Amniotic epithelial cell (primary cell): ENCODE data around the gene PRKD3.
A peak's percentile ranks its signal among the peaks of the same experiment; 100 is the strongest.

ENCODE experiments used
- DNase-seq: peaks from one replicate; pipeline ENCODE4 v3.0.0-alpha.2; 2010; ENCODE audit warnings: low read depth

The PRKD3 gene

DNA sequence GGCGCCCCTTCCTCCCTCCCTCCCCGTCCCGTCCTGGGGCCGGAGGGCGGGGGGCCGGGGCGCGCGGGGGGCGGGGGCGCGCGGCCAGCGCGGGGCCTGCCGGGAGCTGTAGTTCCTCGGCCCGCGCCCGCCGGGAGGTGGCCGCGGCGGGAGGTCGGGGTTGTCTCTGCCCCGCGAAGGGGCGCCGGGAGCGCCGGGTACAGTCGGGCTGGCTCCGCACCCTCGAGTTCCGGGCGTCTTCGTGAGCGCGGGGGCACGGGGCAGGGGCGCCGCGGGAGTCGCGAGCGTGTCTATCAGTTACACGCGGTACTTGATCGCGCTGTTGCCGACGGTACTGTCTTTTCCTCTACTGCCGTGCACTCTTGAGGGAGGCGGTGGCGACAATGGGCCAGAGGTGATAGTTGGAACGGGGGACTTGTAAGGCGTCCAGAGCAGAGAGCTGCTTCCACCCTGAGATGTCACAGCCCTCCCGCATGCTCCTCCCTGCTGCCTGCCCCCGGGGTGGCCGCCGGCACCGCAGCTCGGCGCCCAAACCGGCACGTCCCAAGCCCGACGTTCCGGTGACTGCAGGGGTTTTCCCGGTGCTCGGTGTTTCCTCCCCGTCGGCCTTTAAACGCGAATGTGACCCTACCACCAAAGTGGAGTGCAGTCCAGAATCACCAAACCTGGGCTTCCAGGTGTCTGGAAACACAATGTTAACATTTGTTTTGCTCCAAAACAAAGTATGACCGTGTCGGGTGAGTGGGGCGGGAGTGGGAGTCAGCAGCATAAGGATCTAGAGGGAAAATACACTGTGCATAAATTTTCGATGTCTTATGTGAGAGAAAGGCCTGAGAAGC lies at the start of gene PRKD3:
PRKD3 (minus strand) TSS at position 48 of the 839 bp plus-strand sequence. CDS start 8,309 bp downstream, outside the sequence.
- DNase-seq: peak; percentile 31

GRCh38 chr2:37372000-37372399 lies 47.4 kb upstream of the PRKD3 start:
- DNase-seq: no peak

- no peak for DNase-seq
These were observed 46.0 kb upstream of the PRKD3 start for GRCh38 chr2:37370666-37371065.

DNA sequence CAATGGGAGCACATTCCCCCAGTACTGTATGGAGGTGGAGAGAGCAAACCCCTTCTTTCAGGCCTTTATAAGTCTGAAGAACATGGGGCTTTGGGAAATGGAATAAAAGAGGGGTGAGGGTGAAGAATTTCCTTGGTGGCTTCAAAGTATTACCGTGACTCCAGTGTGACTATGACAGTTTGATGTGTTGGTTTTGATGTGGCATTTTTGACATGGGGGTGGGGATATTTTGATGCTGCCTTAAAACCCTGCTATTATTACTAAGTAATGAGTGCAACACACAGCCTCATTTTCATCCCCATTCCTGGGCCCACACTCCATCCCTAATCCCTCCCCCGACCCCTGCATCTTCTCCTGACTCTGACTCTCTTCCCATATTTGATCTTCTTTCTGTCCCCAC lies 43.4 kb upstream of the PRKD3 start:
- no peak for DNase-seq

DNA sequence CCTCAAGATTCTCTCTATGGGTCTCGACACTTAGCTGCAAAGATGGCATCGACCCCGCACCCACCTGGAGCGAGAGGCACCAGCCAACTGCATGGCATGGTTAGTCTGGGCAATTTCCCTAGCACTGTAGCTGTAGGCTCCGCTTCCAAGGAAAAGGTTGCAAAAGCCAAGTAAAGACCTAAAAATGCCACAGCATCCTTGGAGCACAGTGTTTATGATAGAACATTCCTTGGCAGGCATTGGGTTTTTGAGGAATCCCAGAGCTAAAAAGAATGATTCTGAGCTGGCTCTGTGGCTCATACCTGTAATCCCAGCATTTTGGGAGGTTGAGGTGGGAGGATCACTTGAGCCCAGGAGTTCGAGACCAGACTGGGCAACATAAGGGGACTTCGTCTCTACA lies 42.7 kb upstream of the PRKD3 start:
- peak; percentile 27 for DNase-seq

DNA sequence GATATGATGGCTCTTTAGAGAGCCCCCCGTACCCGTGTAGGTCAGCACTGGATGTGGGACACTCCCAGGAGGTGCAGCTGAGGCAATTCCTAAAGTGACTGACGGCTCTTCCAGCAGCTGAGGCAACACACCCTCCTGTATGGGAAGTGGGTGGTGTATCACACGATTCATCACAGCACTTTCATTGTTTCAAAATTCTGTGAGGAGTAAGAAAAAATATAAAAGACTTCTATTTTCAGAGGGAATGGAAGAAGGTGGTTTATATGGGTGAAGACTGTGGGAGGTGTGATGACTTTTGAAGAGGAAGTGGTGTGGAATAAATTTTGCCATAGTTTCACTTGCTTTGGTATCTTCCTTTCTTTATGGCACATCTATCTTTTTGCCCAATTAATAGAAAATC lies 42.1 kb upstream of the PRKD3 start:
- DNase-seq: no peak

GRCh38 chr2:37365669-37366068 lies 41.0 kb upstream of the PRKD3 start:
- DNase-seq: peak; percentile 7

DNA sequence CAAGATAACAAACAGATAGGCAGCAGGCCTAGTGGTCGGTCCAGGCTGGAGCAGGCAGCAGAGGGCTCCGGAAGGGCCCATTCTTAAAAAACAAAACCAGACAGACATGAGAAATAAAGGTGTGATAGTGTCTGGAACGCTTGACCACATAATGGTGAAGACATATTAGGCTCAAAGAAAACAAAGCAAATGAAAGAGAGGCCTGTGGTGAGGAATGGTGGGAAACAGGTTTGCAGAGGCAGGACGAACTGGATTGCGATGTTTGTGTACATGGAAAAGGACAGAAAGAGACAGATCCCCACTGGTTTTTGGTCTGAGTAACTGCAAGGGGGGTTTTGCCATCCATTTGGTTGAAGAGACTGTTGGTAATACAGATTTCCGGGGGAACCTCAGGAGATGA lies 39.7 kb upstream of the PRKD3 start:
- DNase-seq: no peak

DNA sequence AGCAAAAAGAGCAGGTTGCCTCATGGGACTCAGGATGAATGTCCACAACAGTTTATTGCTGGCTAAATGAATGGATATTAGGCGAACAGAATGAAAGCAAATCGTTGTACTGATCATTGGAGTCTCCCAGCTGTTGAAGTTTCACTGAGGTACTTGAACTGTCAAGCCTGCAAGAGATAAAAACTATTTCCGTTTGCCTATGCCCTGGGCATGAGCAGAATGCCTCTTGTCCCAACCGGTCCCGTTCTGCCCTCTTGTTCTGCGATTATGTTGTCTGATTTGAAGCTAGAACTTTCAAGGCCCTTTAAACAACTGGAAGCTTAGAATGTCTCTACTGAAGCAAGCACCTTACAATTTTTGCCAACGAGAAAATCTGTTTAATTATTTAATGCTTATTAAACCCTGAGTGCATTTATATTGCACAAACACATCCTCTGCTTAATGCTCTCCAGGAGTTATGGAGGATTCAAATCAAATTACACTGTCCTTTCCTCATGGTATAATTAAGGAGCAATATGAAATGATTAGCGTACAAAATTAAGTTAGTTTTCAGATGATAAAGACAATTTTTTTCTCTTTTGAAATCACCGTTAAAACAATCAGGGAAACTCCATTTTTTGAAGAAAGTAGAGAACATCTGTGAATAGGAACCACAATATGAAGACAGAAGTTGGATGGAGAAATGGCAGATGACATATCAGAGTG lies 37.5 kb upstream of the PRKD3 start:
- no peak for DNase-seq

- no peak for DNase-seq
These were observed 36.7 kb upstream of the PRKD3 start for GRCh38 chr2:37361216-37361815.

- no peak for DNase-seq
These were observed 33.8 kb upstream of the PRKD3 start for GRCh38 chr2:37358466-37358865.

GRCh38 chr2:37357530-37357929 lies 32.9 kb upstream of the PRKD3 start:
- no peak for DNase-seq

DNA sequence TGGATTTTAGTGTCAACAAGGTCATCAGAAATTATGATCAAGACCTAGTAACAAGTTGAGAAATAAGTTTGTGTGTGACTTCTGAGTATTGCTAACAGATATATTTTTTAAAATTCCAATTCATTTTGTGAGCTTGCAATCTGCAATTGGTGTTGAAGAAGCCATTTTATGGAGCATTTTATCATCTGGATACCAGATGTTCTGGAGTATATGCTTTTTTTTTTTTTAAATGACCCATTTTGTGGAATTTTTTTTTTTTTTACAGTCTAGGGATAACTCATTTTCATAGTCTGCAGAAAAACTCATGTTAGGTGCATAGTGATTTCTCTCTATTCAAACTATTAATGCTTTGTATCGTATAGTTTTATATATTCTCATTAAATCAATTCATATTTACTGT lies 32.4 kb upstream of the PRKD3 start:
- no peak for DNase-seq

DNA sequence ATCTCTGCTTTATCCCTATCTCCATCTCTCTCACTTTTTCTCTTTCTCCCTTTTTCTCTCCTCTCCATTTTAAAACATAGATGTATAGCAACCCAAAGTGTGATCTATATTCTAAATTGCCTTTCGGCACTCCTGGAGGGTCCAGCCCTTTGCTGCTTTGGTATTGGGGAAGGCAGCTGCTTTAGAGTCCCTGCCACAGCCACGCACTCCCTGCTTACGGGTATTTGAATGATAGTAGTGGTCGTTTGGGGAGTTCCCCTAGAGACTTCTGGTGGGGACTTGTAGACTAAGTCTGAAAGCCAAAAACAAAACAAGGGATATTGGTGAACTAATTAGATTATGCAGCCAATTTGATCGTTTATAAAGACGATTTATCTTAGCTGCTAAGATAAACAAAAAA lies 31.7 kb upstream of the PRKD3 start:
- DNase-seq: no peak

- no peak for DNase-seq
These were observed 31.1 kb upstream of the PRKD3 start for GRCh38 chr2:37355735-37356134.

GRCh38 chr2:37354531-37354930 lies 29.9 kb upstream of the PRKD3 start:
- DNase-seq: no peak

DNA sequence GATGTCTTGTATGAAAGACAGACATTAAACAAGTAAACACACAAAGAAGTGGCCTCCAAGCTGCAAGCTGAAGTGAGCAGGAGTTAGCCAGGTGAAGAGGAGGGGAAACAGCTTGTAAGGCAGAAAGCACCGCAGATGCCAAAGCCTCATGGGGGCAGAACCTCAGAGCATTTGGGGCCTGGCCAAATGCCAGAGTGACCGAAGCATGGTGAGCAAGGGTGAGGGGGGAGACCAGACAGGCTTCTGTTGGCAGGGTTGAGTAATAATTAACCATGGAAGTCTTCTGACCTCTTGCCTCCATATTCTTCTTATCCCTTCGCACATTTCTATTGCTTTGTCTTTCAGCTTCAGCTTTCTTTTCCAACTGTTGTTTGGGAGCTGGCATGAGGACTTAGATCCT lies 25.4 kb upstream of the PRKD3 start:
- peak; percentile 11 for DNase-seq

DNA sequence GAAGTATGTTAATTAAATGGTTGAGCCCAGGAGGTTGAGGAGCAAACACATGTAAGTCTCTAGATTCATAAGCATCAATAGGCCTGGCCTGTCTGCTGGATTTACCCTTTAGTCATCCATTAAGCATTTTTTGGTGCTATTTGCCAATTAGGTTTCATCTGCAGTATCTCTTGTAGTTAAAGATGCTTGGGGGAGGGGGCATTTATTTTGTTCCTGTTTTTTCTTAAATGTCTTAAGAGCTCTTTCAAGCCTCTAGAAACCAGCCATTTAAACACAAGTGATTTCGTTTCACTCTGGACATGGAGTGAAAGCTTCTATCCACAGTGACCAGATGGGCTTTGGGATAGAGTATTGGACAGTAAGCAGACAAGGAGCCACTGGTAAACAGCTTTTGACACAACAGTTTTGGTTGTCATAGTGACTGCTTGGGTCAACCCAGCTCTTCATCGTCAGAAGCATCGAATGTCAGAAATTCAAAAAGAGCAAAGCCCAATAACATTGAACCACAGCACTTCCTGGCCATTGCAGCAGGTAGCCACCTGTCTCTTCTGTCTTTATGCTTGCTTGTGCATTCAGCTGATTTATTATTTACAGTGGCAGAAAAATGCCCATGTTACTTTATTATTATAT lies 24.7 kb upstream of the PRKD3 start:
- DNase-seq: no peak

GRCh38 chr2:37348155-37348554 lies 23.5 kb upstream of the PRKD3 start:
- DNase-seq: no peak

DNA sequence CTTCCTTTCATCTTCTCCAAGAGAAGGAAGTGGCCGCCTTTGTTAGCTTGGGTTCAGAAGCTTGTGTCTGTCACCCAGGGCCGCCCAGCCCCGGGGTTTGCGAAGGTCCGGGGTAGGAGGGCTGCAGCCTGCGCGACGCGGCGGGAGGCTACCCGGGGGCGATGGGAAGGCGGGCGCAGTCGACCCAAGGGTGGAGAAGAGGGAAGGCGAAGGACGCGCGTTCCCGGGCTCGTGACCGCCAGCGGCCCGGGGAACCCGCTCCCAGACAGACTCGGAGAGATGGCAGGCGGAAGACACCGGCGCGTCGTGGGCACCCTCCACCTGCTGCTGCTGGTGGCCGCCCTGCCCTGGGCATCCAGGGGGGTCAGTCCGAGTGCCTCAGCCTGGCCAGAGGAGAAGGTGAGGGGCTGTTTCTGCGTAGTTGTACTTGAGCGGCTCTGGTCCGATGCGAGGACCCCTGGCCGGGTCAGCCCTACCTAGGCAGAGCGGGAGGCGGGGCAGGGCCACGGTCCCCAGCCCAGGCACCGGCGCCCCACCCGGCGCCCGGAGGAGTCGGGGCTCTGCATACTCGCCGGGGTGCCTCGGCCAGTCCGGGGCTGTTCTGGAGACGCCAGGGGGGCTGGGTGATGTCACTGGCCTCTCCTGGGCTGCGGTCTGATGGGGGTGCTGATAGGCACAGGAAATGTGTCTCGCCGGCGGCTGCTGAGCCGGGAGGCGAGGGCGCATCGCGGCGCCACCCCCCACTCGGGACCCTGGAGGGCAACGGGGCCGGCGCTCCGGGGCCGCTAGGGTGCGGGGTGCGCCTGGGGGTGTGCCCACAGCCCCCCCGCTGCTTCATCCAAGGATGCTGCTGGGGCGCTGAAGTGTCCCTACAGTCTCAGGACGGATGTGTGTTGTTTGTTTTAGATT lies 20.1 kb upstream of the PRKD3 start, which contains the start of gene QPCT:
QPCT (plus strand) TSS at position 178 of the 909 bp plus-strand sequence; CDS start at position 280, 102 bp downstream.
- peak; percentile 35 for DNase-seq
